GM19324 (cell line): ENCODE results near the gene SEMA3C.

Experiments
- ATAC-seq: cut with Tn5 transposase; IDR thresholded peaks from one replicate; pipeline ENCODE4 v1.9.1; 2021; ENCODE audit warnings: mild to moderate bottlenecking, moderate library complexity; ENCODE audit not compliant: unreplicated experiment, low FRiP score

The SEMA3C gene

GRCh38 chr7:80711531-80711930, 207.3 kb downstream of the SEMA3C start:
- ATAC-seq: no peak

GRCh38 chr7:80708123-80708522, 210.7 kb downstream of the SEMA3C start:
- no peak for ATAC-seq

- ATAC-seq: no peak
Observed at GRCh38 chr7:80707318-80707717, 211.5 kb downstream of the SEMA3C start.

GRCh38 chr7:80705130-80705781, 213.6 kb downstream of the SEMA3C start:
- no peak for ATAC-seq

GRCh38 chr7:80703272-80703671, 215.6 kb downstream of the SEMA3C start:
- ATAC-seq: no peak

- ATAC-seq: no peak
Observed at GRCh38 chr7:80699721-80700256, 219.1 kb downstream of the SEMA3C start.

- ATAC-seq: peak; percentile 56
Observed at GRCh38 chr7:80699045-80699638, 219.7 kb downstream of the SEMA3C start.
